SK-N-MC (cell line): ENCODE measurements around the gene GRB14.

Experiments used
- EZH2 ChIP-seq: fragments of 200-600 bp; sonication (generic); IDR thresholded peaks from one replicate; pipeline ENCODE4 v1.6.1; 2017; ENCODE audit warnings: antibody characterized with exemption
- POLR2AphosphoS5 ChIP-seq: IDR thresholded peaks from 2 replicates; pipeline ENCODE4 v1.6.1; 2012; ENCODE audit warnings: mild to moderate bottlenecking, low read depth, low read length, borderline replicate concordance

- TF ChIP-seq POLR2AphosphoS5 (no peak), EZH2 (no peak)
These were observed 3.0 kb upstream of the GRB14 start for GRCh38 chr2:164624316-164624715.
